HK-2 (cell line): ENCODE results near the gene PDE7B.
A peak's percentile ranks its signal among the peaks of the same experiment; 100 is the strongest.

Experiments
- DNase-seq: peaks from one replicate; pipeline ENCODE4 v3.0.0-alpha.2; 2018; ENCODE audit not compliant: unreplicated experiment

The PDE7B gene

DNA sequence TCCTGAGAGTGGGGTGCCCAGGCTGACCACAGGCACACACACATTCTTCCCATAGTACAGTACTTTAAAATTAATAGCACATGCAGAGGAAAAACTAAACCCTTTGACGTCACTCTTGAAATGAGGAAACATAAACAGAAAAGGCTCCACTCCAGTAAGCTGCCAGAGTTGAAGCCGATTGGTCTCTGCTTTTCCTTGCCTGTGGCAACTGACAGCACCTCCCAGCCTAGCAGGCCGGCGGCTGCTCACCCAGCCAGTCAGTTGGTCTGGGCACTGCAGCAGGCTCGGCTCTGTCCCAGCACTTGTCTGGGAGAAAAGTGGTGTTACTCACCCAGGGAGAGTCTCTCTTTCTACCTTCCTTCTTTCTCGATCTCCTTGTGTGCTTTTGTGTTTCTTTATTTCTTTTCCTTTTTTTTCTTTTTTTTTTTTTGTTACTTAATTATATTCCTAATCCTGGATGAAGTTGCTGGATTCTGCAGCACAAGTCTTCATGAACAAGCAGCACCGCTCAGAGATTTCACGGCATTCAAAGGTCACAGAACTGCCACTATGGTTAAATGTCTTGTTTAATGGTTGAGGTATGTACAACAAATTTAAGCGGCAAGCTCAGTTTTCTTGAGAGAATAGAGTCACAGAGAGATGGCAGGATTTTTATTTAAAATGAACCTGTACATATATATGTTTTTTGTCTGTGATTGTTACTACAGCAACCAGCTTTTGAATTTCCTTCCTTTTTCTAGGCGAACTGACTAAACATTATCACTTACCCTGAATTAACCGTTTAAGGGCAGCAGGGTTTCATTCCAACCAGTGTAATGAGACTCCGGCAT, at the start of gene PDE7B:
Gene PDE7B (plus strand): TSS at position 260 of the 830 bp plus-strand sequence.
- DNase-seq: peak; percentile 75

DNA sequence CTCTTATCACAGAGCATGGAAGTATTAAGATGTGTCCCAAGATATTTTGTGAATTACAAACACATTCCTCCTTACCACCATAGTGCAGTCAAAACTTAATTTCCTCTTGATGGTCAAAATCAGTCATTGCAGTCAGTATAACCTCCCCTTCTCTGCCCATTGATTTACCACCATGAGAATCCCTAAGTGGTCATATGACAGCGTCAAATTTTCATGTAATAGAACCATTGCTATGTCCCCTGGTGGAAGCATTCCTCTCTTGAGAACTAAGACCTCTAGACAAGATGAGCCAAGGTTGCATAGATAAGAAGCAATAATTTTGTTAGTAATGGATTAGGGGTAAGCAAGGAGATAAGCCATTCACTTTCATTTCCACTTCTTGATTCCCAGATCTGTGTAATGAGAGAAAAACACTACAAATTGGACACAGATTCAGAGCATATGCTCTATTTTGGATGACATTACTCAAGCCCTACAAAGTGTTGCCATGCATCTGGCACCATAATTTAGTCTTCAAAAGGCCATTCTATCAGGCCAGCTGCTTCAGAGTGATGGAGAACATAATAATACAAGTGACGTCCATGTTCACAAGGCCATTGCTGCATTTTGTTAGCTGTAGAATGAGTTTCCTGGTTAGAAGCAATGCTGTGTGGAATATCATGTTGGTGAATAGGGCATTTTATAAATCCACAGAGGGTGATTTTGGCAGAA, 49.6 kb upstream of the PDE7B start:
- no peak for DNase-seq

DNA sequence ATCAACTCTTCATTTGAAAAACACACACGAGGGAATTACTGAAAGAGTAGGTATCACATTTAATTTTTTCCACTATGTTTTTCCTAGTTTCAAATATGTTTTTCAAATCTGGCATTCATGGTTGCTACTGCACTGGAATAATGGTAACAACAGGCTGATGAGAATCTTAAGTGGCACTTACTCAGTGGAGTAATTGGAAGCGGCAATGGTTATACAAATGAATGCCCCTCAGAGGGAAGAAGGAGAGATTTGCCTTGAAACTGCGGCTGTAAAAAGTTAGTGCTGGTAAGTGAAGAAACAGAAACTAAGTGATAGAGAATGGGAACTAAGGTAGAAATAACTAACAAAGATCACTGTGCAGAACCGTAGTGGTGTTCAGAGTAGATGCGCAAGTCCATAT, 41.0 kb upstream of the PDE7B start:
- DNase-seq: no peak

DNA sequence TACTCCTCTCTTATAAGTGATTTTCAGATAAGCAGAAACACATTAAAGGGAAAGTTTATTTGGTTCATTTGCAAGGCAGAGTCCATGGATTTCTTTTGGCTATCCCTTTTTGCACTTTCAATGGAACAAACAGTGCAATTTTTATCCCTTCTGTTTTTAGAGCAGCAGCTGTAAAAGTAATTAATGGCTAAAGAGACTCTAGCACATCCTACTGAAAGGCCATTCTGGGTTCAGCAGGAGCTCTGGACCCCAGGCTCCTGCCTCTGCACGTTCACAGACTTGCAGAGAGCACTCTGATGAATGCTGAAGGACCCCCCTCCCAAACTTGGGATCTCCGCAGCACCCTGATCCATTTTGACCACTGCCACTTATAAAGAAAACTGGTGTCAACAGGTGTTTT, 40.3 kb upstream of the PDE7B start:
- no peak for DNase-seq

DNA sequence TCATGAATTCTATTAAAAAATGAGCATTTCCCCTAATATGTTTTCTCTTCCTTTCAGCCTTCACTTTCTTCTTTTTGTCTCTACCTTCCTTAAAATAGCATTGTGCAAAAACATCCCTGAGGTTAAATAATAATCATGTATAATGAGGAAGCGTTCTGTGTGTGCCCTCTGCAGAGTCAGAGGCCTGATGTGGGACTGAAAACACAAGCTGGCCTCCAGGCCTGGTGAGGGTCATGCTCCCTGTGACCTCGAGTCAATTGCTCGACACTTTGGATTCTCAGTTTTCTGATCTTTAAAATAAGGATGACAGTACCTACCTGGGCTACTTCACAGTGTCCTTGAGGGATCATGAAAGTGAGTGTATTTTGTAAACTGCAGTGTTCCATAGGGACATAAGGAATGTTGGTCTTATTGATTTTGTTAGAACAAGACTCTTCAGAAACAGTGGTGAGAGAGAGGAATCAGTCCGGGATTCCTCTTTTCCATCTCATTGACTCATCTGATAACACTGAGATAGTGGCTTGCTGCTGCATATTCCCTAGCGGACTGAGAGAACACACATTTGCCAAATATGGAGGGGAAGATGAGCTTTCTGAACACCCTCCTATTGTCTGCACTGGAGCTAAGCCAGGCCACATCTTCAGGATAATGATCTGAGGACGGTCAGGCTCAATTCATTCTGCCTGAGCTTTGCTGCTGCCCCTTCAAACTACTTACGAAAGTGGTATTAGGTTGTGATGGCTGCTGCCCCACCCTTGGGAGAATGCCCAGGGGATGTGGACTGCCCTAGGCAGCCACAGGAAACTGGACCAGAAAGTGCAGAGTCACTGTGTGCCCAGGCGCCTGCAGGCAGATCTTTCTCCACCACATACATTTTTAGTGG, 39.6 kb upstream of the PDE7B start:
- no peak for DNase-seq

- no peak for DNase-seq
Observed at GRCh38 chr6:135813401-135813800, 38.1 kb upstream of the PDE7B start.

DNA sequence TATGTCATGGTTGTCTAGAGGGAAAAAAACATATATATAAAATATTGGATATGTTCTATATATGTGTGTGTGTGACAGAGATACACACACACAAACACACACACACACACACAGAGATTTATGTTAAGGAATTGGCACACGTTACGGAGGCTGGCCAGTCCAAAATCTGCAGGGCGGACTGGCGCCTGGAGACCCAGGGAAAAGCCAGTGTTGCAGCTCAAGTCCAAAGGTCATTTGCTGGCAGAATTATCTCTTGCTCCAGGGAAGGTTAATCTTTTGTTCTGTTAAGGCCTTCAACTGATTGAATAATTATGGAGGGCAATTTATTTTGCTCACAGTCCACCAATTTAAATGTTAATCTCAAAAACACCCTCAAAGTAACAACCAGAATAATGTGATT, 37.5 kb upstream of the PDE7B start:
- no peak for DNase-seq

- DNase-seq: no peak
Observed at GRCh38 chr6:135815216-135815615, 36.3 kb upstream of the PDE7B start.

GRCh38 chr6:135817035-135817434, 34.5 kb upstream of the PDE7B start:
- DNase-seq: no peak

DNA sequence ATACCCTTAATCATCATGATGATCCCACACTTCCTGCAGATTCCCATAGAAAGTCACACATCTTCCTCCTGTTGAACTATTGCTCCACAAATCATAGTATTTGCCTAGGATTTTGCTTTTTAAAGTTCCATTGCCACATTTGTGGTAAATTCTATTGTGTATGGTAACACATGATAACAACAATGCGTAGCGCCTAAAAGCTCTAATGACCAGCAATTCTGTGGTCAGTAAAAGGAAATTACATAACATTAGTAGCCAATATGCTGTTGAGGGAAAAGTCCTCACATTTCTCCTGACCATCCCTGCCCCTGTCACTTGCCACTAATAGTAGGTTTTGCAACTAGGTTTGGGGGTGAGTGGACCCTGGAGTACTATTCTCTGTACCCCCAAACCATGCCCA, 31.8 kb upstream of the PDE7B start:
- no peak for DNase-seq

DNA sequence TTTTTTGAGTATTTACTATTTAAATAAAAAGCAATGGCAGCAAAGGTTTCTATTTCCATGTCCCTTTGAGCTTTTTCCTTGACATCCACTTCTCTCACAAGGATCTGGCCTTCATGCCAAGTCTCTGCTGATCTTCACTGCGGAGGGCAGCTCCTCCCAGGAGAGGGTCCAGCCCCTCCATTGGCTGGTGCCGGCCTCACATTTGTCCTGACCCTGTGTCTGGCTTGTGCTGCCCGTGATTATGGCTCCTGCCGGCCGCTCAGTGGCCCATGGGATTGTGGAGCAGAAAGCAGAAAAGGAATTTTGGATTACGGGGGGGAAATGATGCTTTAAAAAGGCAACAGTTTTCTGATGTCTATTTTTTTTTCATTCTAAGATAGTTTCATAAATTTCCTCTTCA, 31.2 kb upstream of the PDE7B start:
- no peak for DNase-seq

GRCh38 chr6:135823851-135824250, 27.6 kb upstream of the PDE7B start:
- no peak for DNase-seq

GRCh38 chr6:135826236-135826804, 25.2 kb upstream of the PDE7B start:
- DNase-seq: no peak

DNA sequence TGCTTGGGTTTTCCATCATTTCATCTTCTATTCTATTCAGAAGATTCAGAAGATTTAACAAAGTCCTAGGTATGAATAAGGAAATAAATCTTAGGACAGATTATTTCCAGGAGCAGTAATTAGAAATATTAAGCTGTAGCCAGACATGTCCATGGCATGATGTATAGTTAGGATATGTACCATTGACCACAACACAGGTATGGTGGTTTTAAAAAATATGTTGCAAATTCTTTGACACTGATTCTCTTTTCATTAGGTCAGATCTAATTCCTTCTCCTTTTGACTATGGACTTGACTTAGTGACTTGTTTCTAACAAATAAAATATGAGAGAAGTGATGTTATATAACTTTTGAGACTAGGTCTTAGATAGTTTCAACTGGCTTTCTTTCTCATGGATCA, 23.5 kb upstream of the PDE7B start:
- no peak for DNase-seq

DNA sequence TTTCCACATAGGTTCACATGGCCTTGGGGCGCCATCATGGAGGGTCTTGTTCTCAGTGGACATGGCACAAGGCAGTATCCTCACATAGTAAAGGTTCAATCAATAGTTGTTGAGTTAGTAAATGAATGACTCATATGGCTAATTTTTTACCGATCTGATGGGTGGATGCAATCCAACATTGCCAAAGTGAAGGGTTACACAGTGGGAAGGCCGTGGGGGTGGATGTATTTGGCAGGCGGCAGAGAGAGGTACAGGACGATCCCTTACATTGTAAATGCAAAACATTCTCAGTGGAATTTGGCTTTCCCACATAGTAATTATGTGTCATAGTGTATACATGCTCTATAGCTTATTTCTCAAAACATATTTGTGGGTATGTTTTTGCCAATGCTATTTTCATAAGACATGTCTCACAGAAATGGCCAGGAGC, 21.0 kb upstream of the PDE7B start:
- DNase-seq: no peak

- no peak for DNase-seq
Observed at GRCh38 chr6:135831016-135831415, 20.5 kb upstream of the PDE7B start.

DNA sequence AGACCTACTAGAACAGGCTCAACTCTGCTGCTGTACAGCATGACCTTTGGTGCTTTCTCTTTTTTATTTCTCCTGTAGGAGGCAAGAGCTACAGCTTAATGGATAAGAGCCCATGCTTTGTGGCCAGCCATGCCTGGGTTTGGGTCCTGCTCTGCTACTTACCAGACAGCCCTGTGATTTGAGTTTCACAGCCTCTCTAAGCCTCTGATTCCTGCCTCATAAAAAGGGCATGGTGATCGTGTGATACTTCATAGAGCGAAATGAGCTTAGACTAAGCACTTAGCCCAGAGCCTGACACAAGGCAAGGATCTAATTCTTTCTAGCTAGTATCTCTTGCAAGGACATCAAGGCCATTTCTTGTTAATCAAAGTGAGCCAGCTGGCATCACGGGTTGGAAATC, 19.3 kb upstream of the PDE7B start:
- DNase-seq: no peak

- no peak for DNase-seq
Observed at GRCh38 chr6:135833771-135834170, 17.7 kb upstream of the PDE7B start.

DNA sequence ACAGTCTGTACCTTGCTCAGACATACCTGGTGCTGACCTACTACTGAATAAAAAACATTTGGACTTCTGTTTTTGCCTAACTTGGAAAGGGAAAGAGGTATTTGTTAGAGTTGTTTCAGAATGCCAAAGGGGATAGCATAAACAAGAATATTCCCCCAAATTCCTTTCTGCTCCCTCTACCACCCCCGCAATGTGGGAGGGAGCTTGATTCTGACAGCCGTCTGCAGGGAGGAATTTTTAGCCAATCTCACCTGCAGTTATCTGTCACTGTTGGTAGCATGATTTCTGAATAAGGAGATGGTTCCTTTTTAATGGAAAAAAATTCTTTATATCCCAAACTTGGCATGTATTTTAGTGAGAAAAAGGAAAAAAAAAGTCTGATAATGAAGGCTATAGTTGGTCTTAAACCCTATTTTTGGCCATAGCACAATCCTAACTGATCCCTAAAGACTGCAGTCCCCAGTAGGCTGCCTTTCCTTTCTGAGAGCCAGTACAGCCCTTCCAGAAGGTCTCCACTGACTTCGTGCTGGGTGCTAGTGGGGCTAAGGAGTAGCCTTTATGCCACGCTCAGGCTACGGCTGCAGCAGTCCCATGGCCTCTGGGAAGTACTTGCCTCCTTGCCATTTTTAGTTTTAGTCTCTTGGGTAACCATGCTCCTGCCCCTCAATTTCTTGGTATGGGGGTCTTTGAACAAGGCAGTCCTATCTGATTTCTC, 13.6 kb upstream of the PDE7B start:
- DNase-seq: no peak

DNA sequence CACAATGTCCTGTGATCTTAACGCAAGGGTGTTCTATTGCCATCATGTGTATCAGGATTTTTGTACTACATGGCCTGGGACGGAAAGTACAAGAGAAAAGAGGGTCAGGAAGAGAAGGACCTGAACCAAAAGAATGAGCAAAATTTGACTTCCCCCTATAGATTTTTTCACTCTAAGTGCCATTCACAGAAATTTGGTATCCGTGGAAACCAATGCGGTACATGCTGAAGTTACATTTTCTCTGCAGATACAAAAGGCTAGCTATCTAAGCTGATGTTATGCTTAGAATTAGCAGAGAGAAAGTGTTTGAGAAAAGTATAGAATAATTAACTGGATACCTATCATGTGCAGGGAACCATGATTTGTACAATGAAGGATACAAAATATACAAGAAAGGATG, 12.4 kb upstream of the PDE7B start:
- DNase-seq: no peak
